NCI-H2227 (cell line): ENCODE measurements around the gene PTPN11.
A peak's percentile ranks its signal among the peaks of the same experiment; 100 is the strongest.
"Not testable (repeated sequence)": the region's sequence is repeated elsewhere in the genome, so short reads cannot be mapped to it uniquely, and the experiment has no call there.

Source experiments
- DNase-seq: peaks from one replicate; lab custom pipeline; 2025; ENCODE audit not compliant: unreplicated experiment; lab: John Stamatoyannopoulos, UW

Gene PTPN11

DNA sequence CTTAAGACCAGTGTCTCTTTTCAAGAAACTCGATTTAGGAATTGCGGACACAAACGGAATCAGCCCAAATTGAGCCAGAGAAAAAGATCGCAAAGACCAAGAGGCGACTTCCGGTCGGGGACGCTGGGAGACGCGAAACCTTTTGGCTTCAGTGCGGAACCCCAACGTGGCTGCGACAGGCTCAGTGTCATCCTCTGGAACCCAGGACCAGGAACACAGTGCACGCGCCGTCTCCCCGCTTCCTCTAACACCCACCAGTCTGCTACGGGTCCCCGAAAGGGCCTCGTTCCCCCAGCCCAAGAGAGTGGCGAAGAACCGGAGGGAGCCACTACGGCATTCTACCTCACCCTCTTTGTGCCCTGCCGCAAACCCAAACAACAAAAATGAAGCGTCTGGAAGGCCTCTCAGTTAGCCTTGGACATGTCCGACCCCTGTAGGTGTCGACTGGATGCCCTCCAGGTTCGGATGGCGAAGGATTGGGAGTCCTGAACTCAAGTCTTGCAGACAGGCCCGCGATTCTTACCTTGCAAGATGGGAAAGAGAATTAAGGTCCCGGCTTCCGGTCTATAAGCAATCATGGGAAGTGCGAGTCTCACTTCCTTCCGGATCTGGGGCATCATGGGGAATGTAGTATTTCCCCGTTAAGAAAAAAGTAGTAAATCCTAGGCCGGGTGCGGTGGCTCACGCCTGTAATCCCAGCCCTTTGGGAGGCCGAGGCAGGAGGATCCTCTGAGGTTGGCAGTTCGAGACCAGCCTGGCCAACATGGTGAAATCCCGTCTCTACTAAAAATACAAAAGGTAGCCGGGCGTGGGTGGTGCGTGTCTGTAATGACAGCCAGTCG is 9.5 kb upstream of the PTPN11 start, which contains the start of gene RPL6:
RPL6 (minus strand) TSS at position 542 of the 842 bp plus-strand sequence. CDS start 949 bp downstream, outside the sequence.
- peak; percentile 93 for DNase-seq

GRCh38 chr12:112409906-112410244 is 8.9 kb upstream of the PTPN11 start:
- DNase-seq = no peak

- no peak for DNase-seq
Measured at GRCh38 chr12:112413855-112414625, 4.7 kb upstream of the PTPN11 start.

- DNase-seq = not testable (repeated sequence)
Measured at GRCh38 chr12:112415457-112415856, 3.3 kb upstream of the PTPN11 start.

- DNase-seq = no peak
Measured at GRCh38 chr12:112418273-112418607, 507 bp upstream of the PTPN11 start.

DNA sequence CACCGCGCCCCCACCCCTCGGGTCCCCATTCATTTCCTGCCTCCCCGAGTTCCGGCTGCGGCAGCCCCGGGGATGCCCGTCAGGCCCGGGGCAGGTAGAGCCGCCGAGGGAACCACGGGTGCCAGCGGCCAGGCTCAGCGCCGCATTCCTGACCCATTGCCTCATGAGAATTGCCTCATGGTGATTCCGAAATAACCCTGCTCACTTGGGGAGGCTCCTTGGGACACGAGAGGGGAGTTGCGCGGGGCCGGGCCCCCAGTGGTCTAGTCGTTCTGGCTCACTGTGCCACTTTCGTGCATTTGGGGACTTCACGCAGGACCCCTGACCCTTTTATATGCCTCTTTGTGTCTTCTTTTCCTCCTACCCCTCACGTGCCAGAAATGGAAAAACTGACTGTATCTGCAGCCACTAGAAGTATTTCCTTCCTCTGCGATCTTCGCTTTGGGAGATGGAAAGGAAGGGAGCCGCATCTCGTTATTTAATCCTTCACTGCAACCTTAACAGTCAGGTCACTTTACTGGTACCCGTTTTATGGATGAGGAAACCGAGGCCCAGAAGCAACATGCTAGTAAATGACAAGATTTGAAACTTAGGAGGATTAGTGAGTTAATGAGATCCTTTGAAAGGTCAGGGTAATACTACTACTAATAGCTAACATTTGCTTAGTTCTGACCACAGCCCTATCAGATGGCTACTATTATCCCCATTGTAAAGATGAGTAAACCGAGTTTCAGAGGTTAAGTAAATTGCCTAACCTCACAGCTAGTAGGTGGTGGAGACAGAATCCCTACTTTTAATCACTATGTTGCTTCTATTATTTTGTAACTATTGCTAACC is 768 bp downstream of the PTPN11 start:
- DNase-seq = peak; percentile 69

- DNase-seq = no peak
Measured at GRCh38 chr12:112420740-112421139, 2.0 kb downstream of the PTPN11 start.

- DNase-seq = no peak
Measured at GRCh38 chr12:112421363-112421762, 2.6 kb downstream of the PTPN11 start.

- DNase-seq = no peak
Measured at GRCh38 chr12:112422531-112422930, 3.8 kb downstream of the PTPN11 start.

GRCh38 chr12:112424126-112424525 is 5.4 kb downstream of the PTPN11 start:
- no peak for DNase-seq

GRCh38 chr12:112425582-112426382 is 7.0 kb downstream of the PTPN11 start:
- no peak for DNase-seq

DNA sequence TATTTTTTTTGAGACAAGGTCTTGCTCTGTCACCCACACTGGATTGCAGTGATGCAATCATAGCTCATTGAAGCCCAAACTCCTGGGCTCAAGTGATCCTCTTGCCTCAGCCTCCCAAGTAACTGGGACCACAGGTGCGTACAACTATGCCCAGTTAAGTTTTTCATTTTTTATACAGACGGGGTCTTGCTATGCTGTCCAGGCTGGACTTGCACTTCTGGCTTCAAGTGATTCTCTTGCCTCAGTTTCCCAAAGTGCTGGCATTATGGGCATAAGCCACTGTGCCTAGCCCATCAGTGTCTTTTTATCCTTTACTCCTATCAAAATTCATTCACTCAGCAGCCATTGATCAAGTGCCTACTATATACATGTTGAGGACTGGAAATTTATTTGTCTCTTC is 9.0 kb downstream of the PTPN11 start:
- no peak for DNase-seq

DNA sequence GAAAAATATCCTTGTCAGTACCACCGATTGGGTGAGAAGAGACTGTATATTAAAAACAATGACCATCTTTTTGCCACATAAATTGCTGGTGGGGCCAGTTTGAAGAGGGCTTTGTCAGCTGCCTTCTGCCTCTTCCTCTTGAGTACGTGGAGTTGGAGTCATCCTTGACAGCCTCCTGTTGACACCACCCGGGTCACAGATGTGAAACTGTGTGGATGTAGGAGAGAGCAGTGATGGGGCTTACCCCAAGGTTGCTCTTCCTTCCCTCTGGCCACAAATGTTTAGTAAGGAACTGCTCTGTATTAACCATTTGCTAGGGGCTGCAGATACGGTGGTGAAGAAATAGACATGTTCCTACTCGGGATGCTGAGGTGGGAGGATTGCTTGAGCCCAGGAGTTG is 12.2 kb downstream of the PTPN11 start:
- no peak for DNase-seq

DNA sequence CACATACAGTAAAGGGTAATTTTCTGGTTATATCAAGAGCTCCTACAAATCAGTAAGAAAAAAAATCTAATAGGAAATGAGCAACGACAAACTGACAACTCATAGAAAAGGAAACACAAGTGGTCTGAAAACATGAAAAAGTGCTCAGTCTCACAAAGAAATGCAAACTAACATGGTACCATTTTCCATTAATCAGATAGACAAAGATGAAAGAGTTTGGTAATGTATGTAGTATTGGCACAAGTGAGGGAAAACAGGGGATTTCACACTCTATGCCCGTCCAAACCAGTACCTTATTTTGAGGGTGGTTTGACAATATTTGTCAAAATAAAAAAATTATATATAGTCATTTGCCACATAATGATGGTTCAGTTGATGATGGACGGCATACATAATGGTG is 13.2 kb downstream of the PTPN11 start:
- DNase-seq = no peak

GRCh38 chr12:112433551-112433950 is 14.8 kb downstream of the PTPN11 start:
- no peak for DNase-seq

GRCh38 chr12:112438645-112439044 is 19.9 kb downstream of the PTPN11 start:
- DNase-seq = not testable (repeated sequence)

DNA sequence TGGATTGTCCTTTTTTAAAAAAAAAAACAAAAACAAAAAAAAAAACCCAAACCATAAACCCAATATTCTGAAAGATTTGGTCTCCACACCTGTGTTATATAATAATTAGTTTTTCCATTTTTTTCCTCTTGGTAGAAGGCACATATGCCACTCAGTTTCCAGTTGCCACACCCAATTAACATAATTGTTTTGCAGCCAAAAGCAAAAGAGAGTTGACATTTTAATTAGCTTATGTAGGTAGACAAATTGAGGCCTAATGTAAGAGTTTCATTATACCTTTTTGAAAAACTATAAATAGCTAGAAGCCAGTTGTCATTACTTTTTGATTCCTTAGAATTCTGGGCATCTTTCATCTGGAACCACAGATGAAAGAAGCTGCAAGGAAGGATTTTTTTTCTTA is 21.0 kb downstream of the PTPN11 start:
- no peak for DNase-seq

GRCh38 chr12:112440653-112441052 is 21.9 kb downstream of the PTPN11 start:
- DNase-seq = not testable (repeated sequence)

- DNase-seq = no peak
Measured at GRCh38 chr12:112443916-112444315, 25.2 kb downstream of the PTPN11 start.

DNA sequence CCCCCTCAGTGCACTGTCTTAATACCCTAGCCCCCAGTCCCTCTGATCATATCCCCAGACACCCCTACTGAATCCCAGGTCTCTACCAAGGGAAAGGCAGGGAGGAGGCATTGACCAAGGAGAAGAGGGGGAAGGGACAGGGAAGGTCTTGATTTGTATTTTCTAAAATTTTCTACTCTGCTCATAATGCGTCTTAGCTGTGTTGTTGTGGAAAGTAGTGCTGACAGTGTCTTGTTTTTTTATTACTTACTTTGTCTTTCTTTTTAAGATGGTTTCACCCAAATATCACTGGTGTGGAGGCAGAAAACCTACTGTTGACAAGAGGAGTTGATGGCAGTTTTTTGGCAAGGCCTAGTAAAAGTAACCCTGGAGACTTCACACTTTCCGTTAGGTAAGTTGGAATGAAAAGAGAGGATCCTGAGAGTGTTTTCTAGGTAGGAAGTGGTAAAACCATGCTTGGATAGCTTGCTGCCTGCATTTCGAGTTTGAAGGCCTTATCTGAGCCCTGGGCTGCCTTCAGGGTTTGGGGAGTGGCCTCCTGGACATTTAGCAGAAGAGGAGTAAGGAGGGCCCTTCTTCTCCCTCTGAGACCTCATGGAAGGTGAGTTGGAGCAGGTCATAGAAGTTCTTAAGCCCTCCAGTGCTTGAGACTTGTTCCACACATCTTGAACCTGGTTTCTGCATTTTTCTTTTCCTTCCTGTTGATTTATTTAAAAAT is 27.4 kb downstream of the PTPN11 start:
- DNase-seq = no peak
